SH-SY5Y (cell line): ENCODE measurements around the gene EFHC1.

Experiments used
- GATA2 ChIP-seq: IDR thresholded peaks from 2 replicates; pipeline ENCODE4 v1.6.1; 2011; ENCODE audit warnings: mild to moderate bottlenecking, low read depth, low read length
- GATA3 ChIP-seq: IDR thresholded peaks from 2 replicates; pipeline ENCODE4 v1.6.1; 2011; ENCODE audit warnings: low read depth, mild to moderate bottlenecking, low read length, moderate library complexity

- no peak for TF ChIP-seq GATA2
- no peak for TF ChIP-seq GATA3
Observed at GRCh38 chr6:52513896-52514295, 93.8 kb downstream of the EFHC1 start.
